ENCODE data around the gene SLC9A3.

SLC9A3 gene

GRCh38 chr5:540906-541538 is 16.8 kb upstream of the SLC9A3 start:
- TF ChIP-seq, protein P1, sequence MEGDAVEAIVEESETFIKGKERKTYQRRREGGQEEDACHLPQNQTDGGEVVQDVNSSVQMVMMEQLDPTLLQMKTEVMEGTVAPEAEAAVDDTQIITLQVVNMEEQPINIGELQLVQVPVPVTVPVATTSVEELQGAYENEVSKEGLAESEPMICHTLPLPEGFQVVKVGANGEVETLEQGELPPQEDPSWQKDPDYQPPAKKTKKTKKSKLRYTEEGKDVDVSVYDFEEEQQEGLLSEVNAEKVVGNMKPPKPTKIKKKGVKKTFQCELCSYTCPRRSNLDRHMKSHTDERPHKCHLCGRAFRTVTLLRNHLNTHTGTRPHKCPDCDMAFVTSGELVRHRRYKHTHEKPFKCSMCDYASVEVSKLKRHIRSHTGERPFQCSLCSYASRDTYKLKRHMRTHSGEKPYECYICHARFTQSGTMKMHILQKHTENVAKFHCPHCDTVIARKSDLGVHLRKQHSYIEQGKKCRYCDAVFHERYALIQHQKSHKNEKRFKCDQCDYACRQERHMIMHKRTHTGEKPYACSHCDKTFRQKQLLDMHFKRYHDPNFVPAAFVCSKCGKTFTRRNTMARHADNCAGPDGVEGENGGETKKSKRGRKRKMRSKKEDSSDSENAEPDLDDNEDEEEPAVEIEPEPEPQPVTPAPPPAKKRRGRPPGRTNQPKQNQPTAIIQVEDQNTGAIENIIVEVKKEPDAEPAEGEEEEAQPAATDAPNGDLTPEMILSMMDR (conservative IDR thresholded peaks at IDR 0.05) = no peak
- no peak overlapping the region for H3K27ac ChIP-seq

GRCh38 chr5:540071-540905 is 16.0 kb upstream of the SLC9A3 start:
- H3K27ac ChIP-seq = no peak overlapping the region
- TF ChIP-seq, protein P1 (conservative IDR thresholded peaks at IDR 0.05) = no peak

GRCh38 chr5:539469-540070 is 15.3 kb upstream of the SLC9A3 start:
- TF ChIP-seq, protein P1 (conservative IDR thresholded peaks at IDR 0.05) = no peak

GRCh38 chr5:538801-539468 is 14.7 kb upstream of the SLC9A3 start:
- H3K27ac ChIP-seq = no peak overlapping the region
- TF ChIP-seq, protein P1 (conservative IDR thresholded peaks at IDR 0.05) = no peak

More at GRCh38 chr5:539469-540070, 15.3 kb upstream of the SLC9A3 start:
- H3K27ac ChIP-seq = no peak overlapping the region

DNA sequence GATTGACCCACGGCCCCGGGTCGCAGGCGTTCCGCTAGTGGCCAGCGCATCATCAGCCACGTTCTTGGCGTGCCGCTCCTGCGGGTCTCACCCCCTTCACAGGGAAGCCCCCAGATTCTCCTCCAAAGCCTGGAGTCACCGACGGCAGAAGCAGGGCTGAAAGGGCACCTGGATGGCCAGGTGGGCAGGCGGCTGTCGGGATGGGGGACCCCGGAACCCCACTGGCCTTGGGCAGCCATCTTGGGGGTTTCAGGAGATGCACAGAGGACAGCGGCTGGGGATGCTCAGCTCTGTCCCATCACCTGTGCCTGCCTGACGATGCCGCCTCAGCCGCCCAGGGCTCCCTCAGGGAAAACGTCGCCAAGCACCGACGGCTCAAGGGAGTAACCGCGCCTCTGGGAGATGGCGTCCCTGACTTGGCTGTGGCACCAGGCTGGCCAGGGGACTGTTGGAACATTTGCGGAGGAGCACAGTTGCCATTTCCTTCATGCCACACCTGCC is 14.1 kb upstream of the SLC9A3 start:
- no peak overlapping the region for H3K27ac ChIP-seq
- TF ChIP-seq, protein P1 (conservative IDR thresholded peaks at IDR 0.05) = no peak

DNA sequence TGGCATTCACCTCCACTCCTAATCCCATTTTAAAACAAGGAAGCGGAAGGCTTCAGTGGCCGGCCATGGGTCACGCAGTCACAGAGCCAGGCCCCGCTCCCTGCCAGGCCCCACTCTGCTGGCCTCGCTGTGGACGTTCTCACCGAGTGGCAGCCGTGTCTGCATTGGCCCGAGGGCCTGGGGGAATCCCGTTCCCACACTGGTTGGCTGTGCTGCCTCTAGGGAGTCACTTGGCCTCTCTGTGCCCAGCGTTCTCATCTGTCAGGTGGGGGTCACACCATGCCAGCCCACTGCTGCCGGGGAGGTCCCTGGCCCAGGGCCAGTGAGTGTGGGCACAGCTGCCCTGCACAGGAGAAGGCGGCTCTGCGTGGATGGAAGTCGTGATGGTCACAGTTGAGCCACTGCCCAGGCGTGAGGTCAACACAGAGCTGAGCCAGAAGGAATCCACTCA is 13.4 kb upstream of the SLC9A3 start:
- no peak overlapping the region for H3K27ac ChIP-seq
- TF ChIP-seq, protein P1 (conservative IDR thresholded peaks at IDR 0.05) = no peak

Measured in VCaP (cell line).